Mucosa of stomach (tissue), 1 donor: ENCODE data around the gene AKR7A2.

Experiments
- H3K27me3 ChIP-seq: one replicate; pipeline ENCODE4 v1.7.0; 2013; ENCODE audit warnings: mild to moderate bottlenecking, low read length; ENCODE audit not compliant: control insufficient read depth, insufficient read depth
- H3K36me3 ChIP-seq: one replicate; pipeline ENCODE4 v1.7.0; 2013; ENCODE audit warnings: low read length; ENCODE audit not compliant: control insufficient read depth, insufficient read depth
- H3K4me1 ChIP-seq: one replicate; pipeline ENCODE4 v1.7.0; 2013; ENCODE audit warnings: mild to moderate bottlenecking, low read length; ENCODE audit not compliant: control insufficient read depth, insufficient read depth
- H3K4me3 ChIP-seq: one replicate; pipeline ENCODE4 v1.7.0; 2013; ENCODE audit warnings: low read length
- H3K9ac ChIP-seq: one replicate; pipeline ENCODE4 v1.7.0; 2013; ENCODE audit warnings: mild to moderate bottlenecking, low read length, moderate library complexity
- H3K9me3 ChIP-seq: one replicate; pipeline ENCODE4 v1.7.0; 2013; ENCODE audit warnings: mild to moderate bottlenecking, low read length, moderate library complexity; ENCODE audit not compliant: control insufficient read depth
- donor health status: Pancreatic carcinoma.

The AKR7A2 gene

GRCh38 chr1:19319196-19319595, 7.3 kb upstream of the AKR7A2 start:
- no peak overlapping the region for H3K9ac ChIP-seq
- no peaks in the 10 kb centered on the region for H3K4me1 ChIP-seq
- no peaks in the 10 kb centered on the region for H3K9me3 ChIP-seq
- H3K4me3 ChIP-seq = no peak overlapping the region
- no peaks in the 10 kb centered on the region for H3K27me3 ChIP-seq
- peaks cover 6% of the 10 kb centered on the region for H3K36me3 ChIP-seq

GRCh38 chr1:19317126-19317910, 5.4 kb upstream of the AKR7A2 start:
- no peaks in the 10 kb centered on the region for H3K9me3 ChIP-seq
- H3K4me1 ChIP-seq = peaks cover 15% of the 10 kb centered on the region
- H3K36me3 ChIP-seq = no peaks in the 10 kb centered on the region
- H3K4me3 ChIP-seq = no peak overlapping the region
- H3K9ac ChIP-seq = no peak overlapping the region
- H3K27me3 ChIP-seq = no peaks in the 10 kb centered on the region

GRCh38 chr1:19315378-19316198, 3.6 kb upstream of the AKR7A2 start:
- Histone ChIP-seq H3K9me3 (no peaks in the 10 kb centered on the region), H3K9ac (no peak overlapping the region), H3K4me1 (peaks cover 24% of the 10 kb centered on the region), H3K27me3 (no peaks in the 10 kb centered on the region), H3K36me3 (no peaks in the 10 kb centered on the region), H3K4me3 (no peak overlapping the region)

DNA sequence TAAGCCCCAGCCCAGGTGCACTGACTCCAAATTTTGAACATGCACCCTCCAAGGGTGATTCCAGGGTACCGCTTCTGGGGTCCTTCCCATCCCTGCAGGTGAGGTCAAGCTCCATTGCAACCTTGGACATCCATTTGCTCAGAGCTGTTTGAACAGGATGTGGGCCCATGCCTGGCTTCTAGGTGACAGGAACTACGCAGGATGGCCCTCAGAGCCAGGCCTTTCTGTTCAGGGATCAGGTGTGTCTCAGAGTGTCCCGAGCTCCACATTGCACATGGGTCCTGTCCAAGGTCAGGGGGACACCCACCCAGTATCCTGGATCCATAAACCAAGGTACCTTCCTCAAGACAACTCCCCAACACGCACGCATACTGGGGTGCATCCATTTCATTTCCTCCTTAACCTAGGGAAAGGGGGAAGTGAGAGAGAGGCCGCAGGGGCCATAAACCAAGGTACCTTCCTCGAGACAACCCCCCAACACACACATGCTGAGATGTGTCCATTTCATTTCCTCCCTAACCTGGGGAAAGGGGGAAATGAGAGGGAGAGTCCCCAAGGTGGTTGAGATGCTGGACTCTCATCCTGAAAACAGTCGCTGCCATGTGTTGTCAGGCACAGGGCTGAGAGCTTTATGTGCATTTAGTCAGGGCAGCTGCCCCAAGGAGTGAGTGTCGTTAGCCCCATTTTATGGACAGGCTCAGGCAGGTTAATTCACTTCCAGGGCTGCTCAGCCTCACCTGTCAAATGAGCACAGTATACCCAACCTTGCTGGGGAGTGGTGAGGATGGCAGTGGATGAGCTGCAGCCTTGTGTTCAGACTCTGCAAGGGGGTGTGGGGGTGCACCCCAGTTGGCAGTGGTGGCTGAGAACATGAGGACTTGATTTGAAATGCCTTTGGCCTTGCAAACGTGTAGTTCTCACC, 2.3 kb upstream of the AKR7A2 start:
- Histone ChIP-seq H3K36me3 (no peaks in the 10 kb centered on the region), H3K9me3 (no peaks in the 10 kb centered on the region), H3K4me1 (peaks cover 28% of the 10 kb centered on the region), H3K27me3 (no peaks in the 10 kb centered on the region), H3K9ac (no peak overlapping the region), H3K4me3 (no peak overlapping the region)

DNA sequence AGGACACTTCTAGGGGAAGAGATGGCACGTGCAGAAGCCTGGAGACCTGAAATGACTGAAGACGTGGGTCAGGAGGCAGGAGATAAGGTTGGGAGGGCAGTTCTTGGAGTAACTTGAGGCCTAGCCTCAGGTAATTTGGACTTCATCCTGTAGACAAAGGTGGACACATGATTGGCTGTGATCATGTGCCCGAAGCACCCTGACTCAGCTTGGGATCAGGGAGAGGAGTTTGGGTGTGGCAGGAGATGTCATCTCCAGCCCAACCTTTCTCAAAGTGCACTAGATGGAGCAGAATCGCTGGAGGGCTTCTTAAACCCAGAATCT, 1.7 kb upstream of the AKR7A2 start:
- no peaks in the 10 kb centered on the region for H3K36me3 ChIP-seq
- no peak overlapping the region for H3K4me3 ChIP-seq
- no peak overlapping the region for H3K9ac ChIP-seq
- no peaks in the 10 kb centered on the region for H3K27me3 ChIP-seq
- peaks cover 32% of the 10 kb centered on the region for H3K4me1 ChIP-seq
- H3K9me3 ChIP-seq = no peaks in the 10 kb centered on the region

DNA sequence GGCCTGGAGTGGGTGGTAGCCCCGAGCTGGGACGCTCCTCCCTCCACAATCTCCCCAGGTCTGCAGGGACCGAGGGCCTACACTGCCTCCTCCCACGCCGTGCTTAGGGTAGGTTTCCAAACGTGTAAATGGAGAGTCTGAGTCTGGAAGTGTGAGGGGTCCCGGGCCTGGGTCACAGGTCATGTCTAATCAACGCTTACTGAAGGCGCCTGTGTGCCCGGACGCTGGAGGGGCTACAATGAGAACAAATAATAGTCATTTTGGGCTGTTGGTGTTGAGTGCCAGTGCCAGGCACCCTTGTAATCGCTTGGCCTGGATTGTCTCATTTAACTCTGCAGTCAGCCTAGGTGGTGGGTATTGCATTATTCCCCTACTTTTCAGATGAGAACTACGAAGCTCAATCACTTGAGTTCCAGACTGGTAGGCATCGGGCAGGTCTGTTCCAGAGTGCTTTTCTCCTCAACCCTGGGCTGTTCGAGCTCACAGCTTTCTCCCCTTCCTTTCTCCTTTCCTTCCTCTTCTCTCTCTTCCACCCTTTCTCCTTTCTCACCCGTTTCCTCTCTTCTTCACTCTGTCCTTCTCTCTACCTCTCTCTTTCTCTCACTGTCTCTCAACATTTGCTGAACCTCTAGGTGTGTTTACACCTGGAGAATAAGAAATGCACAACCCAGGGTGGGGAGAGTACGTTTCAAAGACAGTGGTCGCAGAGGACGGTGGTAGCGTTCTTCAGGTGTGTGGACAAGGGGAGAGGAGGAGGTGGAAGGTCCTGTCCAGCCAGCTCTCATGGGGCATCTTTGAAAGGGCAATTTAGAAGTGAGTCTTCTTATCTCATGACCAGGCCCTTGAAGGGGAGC, 1.1 kb upstream of the AKR7A2 start:
- peak overlapping the region; percentile 37 for H3K4me3 ChIP-seq
- peaks cover 38% of the 10 kb centered on the region for H3K4me1 ChIP-seq
- H3K9me3 ChIP-seq = no peaks in the 10 kb centered on the region
- no peaks in the 10 kb centered on the region for H3K27me3 ChIP-seq
- H3K36me3 ChIP-seq = no peaks in the 10 kb centered on the region
- peak overlapping the region; percentile 80 for H3K9ac ChIP-seq

GRCh38 chr1:19311503-19311930, 427 bp downstream of the AKR7A2 start:
- H3K4me3 ChIP-seq = peak overlapping the region; percentile 4

DNA sequence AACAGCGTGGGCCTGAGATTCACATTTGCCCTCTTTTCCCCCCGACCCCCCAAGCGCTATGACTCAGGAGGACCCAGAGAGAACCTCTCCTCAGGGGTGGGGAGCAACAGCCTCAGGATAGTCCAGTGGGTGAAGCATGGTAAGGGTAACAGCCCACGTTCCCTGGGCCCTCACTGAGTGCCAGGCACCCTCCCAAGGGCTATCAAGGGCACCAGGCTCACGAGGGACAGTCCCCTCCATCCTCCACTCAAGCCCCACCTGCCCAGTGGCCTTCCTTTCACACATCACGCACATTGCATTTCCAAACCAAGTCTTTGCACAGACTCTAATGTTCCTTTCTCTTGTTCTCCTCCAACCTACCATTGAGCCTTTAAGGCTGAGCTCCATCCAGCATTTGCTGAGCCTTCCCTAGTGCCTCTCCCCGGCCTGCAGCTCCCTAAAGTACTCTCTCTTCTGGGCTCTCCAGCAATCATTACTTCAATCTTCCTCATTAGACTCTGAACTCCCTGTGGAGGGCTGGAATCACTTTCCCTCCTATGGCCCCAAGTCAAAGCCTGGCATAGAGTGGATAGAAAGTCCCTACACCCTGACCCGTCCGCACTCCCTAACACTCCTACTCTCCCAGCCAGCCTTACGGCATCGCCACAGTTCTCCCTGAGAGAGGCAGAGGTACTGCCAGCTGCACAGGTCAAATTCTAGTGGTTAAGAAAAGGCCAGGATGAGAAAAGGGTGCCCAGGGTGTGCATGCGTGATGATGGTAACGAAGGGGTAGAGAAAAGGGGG, 1.0 kb downstream of the AKR7A2 start:
- Histone ChIP-seq H3K9ac (peak overlapping the region; percentile 61), H3K4me3 (peak overlapping the region; percentile 4), H3K27me3 (no peaks in the 10 kb centered on the region), H3K4me1 (peaks cover 45% of the 10 kb centered on the region), H3K36me3 (peaks cover 4% of the 10 kb centered on the region), H3K9me3 (no peaks in the 10 kb centered on the region)

More at GRCh38 chr1:19311503-19311930, 427 bp downstream of the AKR7A2 start:
- Histone ChIP-seq H3K4me1 (peaks cover 45% of the 10 kb centered on the region), H3K9ac (peak overlapping the region; percentile 61), H3K9me3 (no peaks in the 10 kb centered on the region), H3K36me3 (peaks cover 4% of the 10 kb centered on the region), H3K27me3 (no peaks in the 10 kb centered on the region)

- peak overlapping the region; percentile 9 for H3K9ac ChIP-seq
Observed at GRCh38 chr1:19310061-19310460, 1.9 kb downstream of the AKR7A2 start.

GRCh38 chr1:19309123-19309813, 2.7 kb downstream of the AKR7A2 start:
- H3K9me3 ChIP-seq = no peaks in the 10 kb centered on the region
- H3K36me3 ChIP-seq = peaks cover 4% of the 10 kb centered on the region
- no peak overlapping the region for H3K4me3 ChIP-seq
- peaks cover 45% of the 10 kb centered on the region for H3K4me1 ChIP-seq
- no peak overlapping the region for H3K9ac ChIP-seq
- no peaks in the 10 kb centered on the region for H3K27me3 ChIP-seq

More at GRCh38 chr1:19310061-19310460, 1.9 kb downstream of the AKR7A2 start:
- H3K9me3 ChIP-seq = no peaks in the 10 kb centered on the region
- peaks cover 4% of the 10 kb centered on the region for H3K36me3 ChIP-seq
- no peak overlapping the region for H3K4me3 ChIP-seq
- no peaks in the 10 kb centered on the region for H3K27me3 ChIP-seq
- H3K4me1 ChIP-seq = peaks cover 45% of the 10 kb centered on the region
